Posterior cingulate gyrus (tissue), 11 donors: ENCODE measurements around the gene SMC5.

ENCODE experiments used
- DNase-seq, 10 donors: peaks; one replicate each; pipeline versions ENCODE4 v3.0.0 to v3.0.0-alpha.2; 2020 to 2021; ENCODE audit warnings: mixed read lengths in 3 of 10
- intact Hi-C: fragments of 100-400 bp; cut with DNase I; formaldehyde crosslinking; loops from one replicate; pipeline ENCODE4 v1.15.1; 2023

SMC5 gene

GRCh38 chr9:70347046-70347445 is 88.3 kb downstream of the SMC5 start:
- intact Hi-C loops = no loop called here
- DNase-seq = peak in 1 of 10 donors; percentile 24

DNA sequence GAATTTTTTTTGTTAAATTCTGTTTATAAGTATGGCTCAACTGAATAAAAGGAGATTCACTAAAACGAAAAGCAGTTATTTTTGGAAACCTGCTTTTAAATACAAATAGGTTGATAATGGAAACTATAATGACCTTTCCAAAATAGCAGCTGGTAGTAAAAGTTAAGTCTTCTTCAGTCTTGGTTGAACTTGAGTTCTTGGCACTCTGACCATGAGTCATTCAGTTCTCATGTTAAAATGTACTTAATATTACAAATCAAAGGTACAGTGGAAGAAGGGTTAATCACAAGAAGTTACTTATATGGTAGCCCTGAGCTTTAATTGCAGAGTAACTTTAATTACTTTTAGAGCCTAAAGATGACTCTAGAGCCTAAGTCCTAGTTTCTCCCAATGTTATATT is 93.6 kb downstream of the SMC5 start:
- DNase-seq = no peak
- intact Hi-C loops = loop anchor here (5.0 kb wide), 1 partner anchor 55 kb away; no protein-coding TSS in a partner anchor

DNA sequence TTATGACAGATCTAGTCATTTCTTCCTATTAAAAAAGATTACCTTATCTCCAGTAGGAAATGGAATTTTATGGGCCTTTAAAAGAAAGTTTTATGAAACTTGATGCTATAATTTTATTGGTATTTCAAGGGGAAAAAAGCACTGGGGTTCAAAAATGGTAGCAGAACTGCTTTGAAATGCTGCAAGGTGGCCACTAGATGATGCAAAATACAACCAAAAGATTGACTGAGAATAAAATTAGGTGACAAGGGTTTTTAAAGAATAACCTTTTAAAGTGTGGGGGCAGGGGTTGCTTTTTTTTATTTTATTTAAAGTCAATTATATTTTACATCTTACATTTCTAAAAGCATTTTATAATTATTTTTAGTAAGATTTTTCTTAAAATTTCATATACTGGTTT is 94.0 kb downstream of the SMC5 start:
- intact Hi-C loops = loop anchor here (5.0 kb wide), 1 partner anchor 54 kb away; no protein-coding TSS in a partner anchor
- DNase-seq = no peak

- DNase-seq = no peak
- intact Hi-C loops = no loop called here
Observed at GRCh38 chr9:70355801-70356200, 97.0 kb downstream of the SMC5 start.

DNA sequence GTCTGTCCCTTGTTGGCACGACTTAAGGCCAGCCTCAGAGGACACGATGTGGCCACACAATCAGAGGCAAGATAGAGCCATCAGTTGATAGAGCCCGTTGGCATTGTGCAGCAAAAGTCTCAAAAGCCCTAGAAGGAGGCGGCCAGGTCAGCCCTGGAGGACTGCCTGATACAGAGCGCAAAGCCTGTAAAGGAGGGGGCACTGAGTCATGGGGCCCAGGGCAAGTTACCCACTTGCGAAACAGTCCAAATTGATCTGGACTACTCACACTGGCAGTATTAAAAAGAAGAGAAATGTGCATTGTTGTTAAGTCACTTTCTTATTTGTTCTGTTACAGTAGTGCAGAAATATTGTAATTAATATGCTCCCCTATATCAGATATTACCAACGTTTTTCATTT is 104.2 kb downstream of the SMC5 start:
- no peak for DNase-seq
- intact Hi-C loops = no loop called here

GRCh38 chr9:70363760-70364159 is 105.0 kb downstream of the SMC5 start:
- no peak for DNase-seq
- intact Hi-C loops = no loop called here

GRCh38 chr9:70367305-70367930 is 108.6 kb downstream of the SMC5 start:
- intact Hi-C loops = no loop called here
- no peak for DNase-seq

DNA sequence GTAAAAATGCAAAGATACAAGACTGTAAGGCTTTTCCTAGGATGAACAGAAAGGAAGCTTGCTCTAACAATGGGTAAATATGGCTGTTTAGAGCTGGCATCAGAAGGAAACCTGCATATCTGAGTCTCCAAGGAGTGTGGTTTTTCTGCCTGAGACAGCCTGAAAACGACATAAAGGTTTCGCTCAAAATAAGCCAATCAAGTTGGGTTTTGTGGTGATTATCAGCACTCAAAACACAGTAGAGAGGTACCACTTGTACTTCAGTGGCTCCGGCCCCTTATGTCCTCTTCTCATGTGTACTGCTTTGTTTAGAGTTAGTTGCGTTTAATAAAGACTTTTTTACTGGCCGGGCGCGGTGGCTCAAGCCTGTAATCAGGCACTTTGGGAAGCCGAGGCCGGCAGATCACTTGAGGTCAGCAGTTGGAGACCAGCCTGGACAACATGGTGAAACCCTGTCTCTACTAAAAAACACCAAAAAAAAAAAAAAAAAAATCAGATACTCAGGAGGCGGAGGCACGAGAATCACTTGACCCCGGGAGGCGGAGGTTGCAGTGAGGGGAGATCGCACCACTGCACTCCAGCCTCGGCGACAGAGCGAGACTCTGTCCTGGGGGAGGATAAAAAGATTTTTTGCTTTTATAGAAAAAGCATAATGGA is 116.3 kb downstream of the SMC5 start:
- peak in 1 of 10 donors; percentile 71 for DNase-seq
- intact Hi-C loops = no loop called here

DNA sequence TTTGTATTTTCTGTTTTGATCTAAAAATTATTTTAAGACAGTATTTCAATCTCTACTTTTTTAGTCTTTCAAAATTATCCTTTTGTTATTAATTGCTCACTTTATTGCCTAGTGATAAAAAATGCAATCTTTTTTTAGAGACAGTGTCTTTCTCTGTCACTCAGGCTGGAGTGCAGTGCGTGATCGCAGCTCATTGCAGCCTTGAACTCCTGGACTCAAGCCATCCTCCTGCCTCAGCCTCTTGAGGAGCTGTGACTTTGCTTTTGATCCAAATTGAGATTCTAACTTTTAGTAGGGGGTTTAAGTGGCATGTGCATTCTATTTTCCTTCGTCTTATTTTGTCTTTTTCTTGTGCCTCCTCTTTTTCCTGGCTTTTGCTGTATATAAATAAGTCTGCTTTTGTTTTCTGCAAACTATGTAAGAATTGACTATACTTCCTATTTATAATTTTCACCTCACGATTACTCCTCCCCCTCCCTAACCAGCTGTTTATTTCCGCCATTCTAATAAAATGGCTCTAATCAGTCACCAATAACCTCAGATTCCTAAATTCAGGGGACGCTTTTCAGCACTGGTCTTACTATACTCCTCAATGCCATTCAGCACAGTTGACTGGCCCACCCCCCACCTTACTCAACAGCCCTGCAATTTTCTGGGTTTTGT is 123.4 kb downstream of the SMC5 start:
- intact Hi-C loops = no loop called here
- DNase-seq = no peak

GRCh38 chr9:70382709-70383605 is 124.2 kb downstream of the SMC5 start:
- no peak for DNase-seq
- intact Hi-C loops = no loop called here

DNA sequence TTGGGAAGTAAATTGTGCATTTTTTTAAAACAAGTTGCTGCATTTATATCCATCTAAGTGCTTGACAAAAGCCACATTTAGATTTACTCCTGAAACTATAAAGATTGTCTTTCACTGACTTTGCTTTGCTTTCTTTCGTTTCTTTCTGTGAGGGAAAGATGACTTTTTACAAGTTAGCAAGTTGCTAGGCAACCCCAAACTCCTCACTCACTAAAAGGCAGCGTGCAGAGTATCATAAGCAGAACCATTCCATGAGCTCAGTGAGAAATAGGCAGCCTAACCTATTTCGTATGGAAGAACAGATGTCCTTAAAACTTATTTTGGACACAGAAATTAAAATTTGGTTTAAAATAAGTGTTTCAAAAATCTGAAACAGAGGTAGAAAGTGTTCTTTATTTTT is 126.6 kb downstream of the SMC5 start:
- no peak for DNase-seq
- intact Hi-C loops = no loop called here

GRCh38 chr9:70387663-70388062 is 128.9 kb downstream of the SMC5 start:
- intact Hi-C loops = no loop called here
- peak in 1 of 10 donors; percentile 66 for DNase-seq

DNA sequence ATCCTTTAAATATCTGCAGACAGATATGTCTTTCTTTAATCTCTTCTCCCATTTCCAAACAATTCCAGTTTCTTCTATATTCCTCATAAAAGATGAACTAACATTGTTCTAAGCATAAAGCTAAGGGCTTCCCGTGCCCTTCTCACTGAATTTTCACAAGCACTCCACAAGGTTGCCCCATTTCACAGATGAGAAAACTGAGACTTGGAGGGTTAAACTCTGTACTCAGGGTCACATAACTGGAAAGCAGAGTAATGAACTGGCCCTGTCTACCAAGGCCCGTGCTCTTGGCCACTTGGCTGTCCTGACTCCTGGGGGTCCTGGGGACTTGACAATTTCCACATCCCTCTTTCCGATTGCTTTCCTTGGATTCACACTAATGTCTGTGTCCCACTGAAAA is 130.4 kb downstream of the SMC5 start:
- intact Hi-C loops = no loop called here
- no peak for DNase-seq

DNA sequence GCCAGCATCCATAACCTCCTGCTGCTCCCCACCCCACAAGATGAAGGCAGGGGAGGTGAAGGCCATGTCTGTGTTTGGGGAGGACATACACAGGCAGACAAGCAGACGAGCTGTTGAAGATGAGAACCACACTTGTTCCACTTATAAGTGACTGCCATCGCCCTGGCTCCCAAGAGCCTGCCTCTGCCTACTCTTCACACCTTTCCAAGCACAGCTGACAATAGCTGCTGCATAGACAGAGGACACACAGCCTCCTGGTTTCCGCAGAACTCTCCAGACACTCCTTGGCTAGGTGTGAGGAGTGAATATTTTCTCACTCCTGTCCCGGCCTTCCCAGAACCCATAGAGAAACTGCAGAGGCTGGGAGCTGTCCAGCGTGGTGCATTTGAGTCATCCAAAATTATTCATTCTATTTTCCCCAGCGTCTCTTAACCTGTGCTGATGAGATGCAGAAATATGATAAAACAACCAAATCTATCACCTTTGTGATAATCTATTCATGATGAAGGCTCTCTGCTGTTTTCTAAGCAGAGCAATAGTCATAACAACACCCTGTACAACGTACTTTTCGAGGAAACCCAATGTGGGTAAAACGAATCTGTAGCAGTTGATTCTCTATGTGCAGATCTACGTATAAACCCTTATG is 131.0 kb downstream of the SMC5 start:
- DNase-seq = peak in 8 of 10 donors; percentile 31 to 92 (median 53)
- intact Hi-C loops = loop anchor here (10.0 kb wide), 1 partner anchor 135 kb away; the partner anchor contains the start of gene SMC5

GRCh38 chr9:70390933-70391341 is 132.2 kb downstream of the SMC5 start:
- no peak for DNase-seq

GRCh38 chr9:70392189-70392588 is 133.4 kb downstream of the SMC5 start:
- DNase-seq = no peak
- intact Hi-C loops = loop anchor here (2.0 to 10.0 kb wide), 2 partner anchors 21 to 137 kb away; partner anchors contain the start of gene SMC5

More at GRCh38 chr9:70390933-70391341, 132.2 kb downstream of the SMC5 start:
- intact Hi-C loops = loop anchor here (10.0 kb wide), 1 partner anchor 136 kb away; the partner anchor contains the start of gene SMC5

DNA sequence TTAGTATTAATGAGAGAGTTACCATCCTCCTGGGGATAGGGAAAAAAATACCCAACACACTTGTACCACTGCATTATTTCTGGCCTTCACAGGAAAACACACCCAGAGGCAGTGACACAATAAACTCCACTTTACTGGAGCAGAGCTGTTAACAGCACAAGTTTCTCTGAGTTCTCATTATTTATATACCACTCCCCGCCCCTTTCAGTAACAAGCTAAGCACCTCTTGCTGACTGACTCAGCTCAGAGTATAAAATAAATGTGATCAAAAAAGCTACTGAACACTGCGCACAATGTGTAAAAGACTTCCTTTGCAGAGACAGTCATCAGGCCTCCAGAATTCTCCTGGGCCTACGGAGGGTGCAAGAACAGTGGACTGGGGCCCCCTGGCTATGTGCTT is 134.1 kb downstream of the SMC5 start:
- intact Hi-C loops = loop anchor here (2.0 to 10.0 kb wide), 2 partner anchors 20 to 138 kb away; partner anchors contain the start of gene SMC5
- no peak for DNase-seq

DNA sequence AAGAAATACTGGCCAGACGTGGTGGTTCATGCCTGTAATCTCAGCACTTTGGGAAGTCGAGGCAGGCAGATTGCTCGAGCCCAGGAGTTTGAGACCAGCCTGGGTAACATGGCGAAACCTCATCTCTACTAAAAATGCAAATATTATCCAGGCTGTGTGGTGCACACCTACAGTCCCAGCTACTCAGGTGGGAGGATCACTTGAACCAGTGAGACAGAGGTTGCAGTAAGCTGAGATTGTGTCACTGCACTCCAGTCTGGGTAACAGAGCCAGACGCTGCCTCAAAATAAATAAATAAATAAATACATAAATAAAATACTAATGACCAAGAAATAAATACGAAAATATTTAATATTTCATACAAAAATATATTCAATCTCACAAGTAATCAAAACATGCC is 136.9 kb downstream of the SMC5 start:
- intact Hi-C loops = loop anchor here (10.0 kb wide), 1 partner anchor 141 kb away; the partner anchor contains the start of gene SMC5
- no peak for DNase-seq

DNA sequence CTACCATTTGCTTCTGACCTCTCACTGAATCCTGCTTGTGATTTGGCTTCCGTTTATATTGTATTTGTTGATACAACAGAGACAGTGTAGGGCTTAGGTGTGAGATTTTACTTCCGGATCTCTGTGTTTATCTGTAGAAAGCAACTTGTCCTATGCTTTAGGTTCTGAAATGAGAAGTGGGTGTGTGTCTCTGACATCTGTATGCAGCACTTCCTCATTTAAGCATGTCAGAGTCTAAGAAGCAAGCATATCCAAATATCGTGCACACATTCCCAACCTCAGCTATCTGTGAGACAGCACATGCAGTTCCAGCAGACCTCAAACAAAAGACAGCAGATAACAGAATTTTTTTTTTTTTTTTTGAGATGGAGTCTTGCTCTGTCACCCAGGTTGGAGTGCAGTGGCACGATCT is 139.4 kb downstream of the SMC5 start:
- intact Hi-C loops = loop anchor here (10.0 kb wide), 1 partner anchor 143 kb away; the partner anchor contains the start of gene SMC5
- DNase-seq = no peak

- no peak for DNase-seq
- intact Hi-C loops = loop anchor here (10.0 kb wide), 1 partner anchor 144 kb away; the partner anchor contains the start of gene SMC5
Observed at GRCh38 chr9:70399141-70399540, 140.4 kb downstream of the SMC5 start.
